Retina (tissue), 1 donor: ENCODE measurements around the gene ACSL6.

Experiments used
- DNase-seq: peaks from one replicate; pipeline ENCODE4 v3.0.0-alpha.2; 2016

Gene ACSL6

DNA sequence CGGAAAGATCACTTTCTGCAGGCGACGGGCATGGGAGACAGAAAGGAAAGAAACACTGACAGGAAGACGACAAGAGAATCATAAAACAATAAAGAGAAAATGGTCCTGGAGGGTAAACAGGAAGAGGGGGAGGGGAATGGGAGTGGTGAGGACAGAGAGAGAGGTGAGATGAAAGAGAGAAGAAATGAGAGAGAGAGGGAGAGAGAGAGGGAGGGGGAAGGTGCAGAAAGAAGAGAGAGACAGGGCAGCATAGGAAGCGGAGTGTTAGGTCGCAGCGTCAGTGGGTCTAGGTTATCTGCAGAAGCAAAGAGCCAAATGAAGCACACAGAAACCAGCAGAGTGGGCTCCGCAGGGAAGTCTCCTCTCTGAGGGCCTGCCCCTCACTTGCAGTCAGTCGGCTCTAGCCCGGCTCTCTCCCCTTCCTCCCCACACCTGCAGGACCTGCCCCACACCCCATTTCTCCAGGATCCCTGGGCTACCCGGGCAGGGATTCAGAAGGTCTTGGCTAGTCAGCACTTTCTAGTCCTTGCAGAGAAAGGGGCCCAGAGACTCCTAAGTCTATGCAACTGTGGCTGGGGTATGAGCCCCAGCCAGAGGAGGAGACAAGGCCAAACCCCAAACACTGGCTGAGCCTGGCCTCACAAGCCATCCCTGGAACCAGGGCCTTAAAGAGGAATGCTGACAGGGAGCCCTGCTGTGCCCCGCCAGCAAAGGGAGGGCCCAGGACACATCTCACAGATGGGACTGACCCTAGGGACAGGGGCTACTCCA, 36.3 kb downstream of the ACSL6 start:
- no peak for DNase-seq

GRCh38 chr5:131974622-131974955, 36.9 kb downstream of the ACSL6 start:
- DNase-seq, result no peak

- no peak for DNase-seq
Measured at GRCh38 chr5:131974016-131974415, 37.4 kb downstream of the ACSL6 start.

GRCh38 chr5:131973089-131973712, 38.3 kb downstream of the ACSL6 start:
- no peak for DNase-seq

GRCh38 chr5:131968396-131968954, 43.0 kb downstream of the ACSL6 start:
- DNase-seq, result no peak

DNA sequence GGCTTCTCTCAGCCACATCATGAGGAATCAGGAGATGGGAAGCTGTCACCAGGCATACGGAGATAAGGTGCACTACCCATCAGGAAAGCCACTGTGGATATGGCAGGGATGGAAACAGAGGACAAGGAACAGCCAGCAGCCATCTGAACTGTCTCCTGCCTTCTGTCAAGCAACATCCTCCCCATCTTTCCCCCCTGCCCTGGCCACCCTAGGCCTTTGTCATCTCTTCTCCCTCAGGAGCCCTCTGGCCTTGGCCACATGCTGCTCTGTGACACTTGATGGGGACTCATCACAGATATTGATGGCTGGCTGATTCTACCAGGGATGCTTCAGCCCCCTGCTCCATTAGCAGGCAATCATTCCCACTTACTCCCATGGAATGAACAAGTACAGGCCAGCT, 44.9 kb downstream of the ACSL6 start:
- DNase-seq, result no peak

DNA sequence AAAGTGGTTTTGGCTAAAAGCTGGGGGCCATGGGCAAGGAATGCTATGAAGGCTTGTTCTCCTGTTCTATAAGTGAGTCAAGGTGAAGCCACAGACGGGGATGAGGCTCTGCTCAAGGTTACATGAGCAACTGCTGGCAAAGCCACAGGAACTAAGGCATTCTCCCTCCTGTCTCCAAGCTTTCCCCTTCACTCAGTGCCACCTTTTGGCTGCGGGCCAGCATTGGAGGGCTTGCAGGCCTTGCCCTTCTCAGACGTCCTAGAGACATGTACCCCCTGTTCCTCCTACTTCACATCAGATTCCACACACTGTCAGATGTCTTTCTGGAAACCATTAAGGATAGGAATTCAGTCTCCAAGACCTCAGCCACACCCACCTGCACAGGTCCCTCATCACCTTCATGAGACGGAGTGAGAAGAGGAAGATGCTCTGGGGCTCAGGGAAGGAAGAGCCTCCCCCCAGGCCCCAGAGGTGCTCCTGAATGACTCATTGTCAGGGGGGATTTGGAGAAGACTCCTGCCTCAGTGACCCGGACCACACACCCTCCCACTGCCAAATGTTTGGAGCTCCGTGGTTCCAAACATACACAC, 45.5 kb downstream of the ACSL6 start:
- no peak for DNase-seq

GRCh38 chr5:131959906-131960305, 51.6 kb downstream of the ACSL6 start:
- no peak for DNase-seq

GRCh38 chr5:131959136-131959535, 52.3 kb downstream of the ACSL6 start:
- DNase-seq, result peak; percentile 34

DNA sequence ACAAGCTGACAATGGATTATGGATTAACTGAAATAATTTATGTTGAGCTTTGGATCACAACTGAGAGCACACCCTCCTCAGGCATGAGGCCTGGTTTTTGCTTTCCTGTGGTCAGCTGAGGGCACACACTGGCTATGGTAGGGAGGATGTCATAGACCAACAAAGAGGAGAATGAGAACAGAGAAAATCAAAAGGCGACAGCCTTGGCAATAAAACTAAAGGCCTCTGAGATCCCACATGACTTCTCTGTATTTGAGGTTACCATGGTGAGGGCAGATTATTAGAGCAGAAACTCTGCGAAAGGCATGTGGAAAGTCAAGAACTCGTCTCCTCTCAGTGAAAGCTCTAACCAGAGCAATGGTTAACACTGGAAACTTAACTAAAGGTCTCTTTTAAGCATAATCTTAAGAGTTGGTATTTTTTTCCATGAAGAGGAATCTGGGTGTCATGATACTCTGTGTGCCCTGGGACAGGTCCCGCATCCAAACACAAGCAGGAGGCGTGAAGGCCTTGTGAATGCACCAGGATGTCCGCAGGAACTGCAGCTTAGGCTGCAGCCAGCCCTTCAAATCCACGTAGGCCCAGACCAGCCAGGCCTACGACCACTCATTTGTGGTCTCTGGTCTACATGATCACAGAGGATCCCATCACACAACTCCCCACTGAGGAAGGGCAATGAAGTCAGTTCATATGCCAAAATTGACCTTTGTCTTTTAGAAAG, 53.6 kb downstream of the ACSL6 start:
- peak; percentile 83 for DNase-seq

GRCh38 chr5:131953969-131954368, 57.5 kb downstream of the ACSL6 start:
- DNase-seq, result no peak

- DNase-seq, result no peak
Measured at GRCh38 chr5:131952301-131952857, 59.1 kb downstream of the ACSL6 start.

DNA sequence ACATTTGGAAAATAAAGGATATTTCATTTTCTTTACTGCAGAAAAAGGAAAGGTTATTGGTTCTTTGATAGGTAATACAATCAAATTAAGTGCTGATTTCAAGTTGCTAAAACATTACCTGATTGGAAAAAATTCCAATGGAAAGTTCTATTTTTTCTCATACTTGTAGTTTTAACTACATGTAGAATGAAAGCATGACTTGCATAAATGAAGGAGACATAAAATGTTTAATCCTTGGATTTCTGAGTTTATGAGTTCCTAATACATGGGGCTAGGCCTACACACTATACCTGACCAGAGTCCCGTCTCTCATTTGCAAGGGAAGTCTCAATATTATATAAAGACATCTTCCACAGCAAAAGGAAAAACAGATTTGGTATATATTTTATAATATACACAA, 60.8 kb downstream of the ACSL6 start:
- no peak for DNase-seq

DNA sequence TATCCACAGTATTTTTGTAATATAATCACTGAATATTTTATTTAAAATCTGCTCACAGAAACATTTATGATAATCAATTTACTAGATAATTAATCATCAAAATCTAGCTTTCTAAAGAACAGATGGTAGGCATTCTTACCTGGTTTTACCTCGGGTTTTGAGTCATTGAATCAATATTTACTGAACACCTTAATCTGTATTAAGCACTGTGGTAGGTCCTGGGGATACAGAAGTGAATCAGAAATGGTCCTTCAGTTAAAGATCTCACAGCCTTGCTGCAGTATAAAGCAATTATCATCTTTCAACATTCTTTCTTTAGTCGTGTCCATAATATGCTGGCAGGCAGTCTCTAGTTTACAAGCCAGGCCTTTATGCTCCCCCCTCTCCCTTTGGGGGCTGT, 64.0 kb downstream of the ACSL6 start:
- DNase-seq, result no peak

- no peak for DNase-seq
Measured at GRCh38 chr5:131945551-131946168, 65.8 kb downstream of the ACSL6 start, which contains the start of gene MEIKIN. Gene MEIKIN, minus strand, starts transcription at chr5:131945663. Its CDS starts 158 bp downstream, at chr5:131945505.

DNA sequence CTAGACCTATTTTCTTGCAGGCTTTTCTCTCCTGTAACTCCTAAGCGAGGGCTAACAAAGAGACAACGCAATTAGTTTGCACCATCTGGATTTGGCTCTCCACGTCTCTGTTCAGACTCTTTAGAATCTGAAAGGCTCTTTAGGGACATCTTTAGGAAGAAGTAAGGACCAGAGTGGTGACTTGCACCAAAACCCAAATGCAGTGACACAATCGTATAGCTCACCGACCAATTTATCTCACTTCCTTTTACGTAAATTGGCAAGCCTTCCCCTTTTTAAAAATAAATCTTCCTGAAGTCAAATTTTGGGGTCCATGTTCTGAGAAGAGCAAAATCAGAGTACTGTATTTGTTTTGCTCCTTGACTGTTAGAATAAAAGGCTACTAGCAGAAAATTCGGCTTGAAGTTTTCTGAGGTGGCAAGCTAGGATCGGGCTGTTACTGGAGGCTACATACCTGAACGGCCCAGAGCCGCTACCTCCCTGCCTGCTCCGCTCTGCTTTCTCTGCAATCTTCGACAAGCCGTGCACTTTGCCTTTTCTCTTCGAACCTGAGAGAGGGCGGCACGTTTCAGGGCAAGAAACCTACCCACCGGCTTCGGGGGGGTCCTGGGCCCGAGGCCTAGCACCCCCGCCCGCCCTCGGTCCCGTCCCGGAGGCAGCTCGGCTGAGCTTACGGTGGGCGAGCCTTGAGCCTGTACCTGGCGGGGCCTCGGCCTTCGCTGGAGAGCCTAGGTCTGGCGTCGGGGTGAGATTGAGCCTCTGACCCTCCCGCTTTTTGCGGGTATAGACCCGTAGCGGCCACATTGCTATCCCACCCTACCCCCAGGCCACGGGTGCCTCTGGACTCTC, 66.5 kb downstream of the ACSL6 start:
- no peak for DNase-seq

DNA sequence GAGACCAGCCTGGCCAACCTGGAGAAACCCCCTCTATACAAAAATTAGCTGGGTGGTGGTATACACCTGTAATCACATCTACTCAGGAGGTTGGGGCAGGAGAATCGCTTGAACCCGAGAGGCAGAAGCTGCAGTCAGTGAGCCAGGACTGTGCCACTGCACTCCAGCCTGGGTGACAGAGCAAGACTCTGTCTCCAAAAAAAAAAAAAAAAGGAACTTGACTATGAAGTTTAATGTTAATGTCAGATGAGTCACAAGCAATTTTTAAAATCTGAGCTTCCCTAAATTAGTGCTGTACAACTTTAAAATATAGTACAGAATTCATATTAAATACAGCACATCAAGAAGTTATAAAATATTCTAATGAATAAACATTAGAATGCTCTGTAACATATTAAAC, 67.5 kb downstream of the ACSL6 start:
- DNase-seq, result no peak

DNA sequence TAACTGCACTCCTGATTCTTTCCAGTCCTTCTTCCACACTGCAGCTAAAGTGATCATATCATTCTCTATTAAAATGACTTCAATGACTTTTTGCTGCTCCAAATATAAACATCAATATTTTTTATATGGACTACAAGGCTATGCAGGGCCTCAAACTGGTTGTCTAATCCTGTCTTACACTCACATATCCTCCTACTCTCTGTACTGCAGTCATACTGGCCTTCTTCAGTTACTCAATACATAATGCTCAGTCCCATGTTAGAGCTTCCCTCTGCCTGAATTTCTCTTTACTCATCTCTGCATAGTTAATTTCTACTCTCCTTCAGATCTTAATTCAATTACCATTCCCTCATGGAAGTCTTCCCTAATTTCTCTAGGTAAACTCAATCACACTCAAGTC, 69.4 kb downstream of the ACSL6 start:
- DNase-seq, result no peak

GRCh38 chr5:131939690-131940345, 71.6 kb downstream of the ACSL6 start:
- no peak for DNase-seq

- no peak for DNase-seq
Measured at GRCh38 chr5:131932235-131932634, 79.2 kb downstream of the ACSL6 start.

DNA sequence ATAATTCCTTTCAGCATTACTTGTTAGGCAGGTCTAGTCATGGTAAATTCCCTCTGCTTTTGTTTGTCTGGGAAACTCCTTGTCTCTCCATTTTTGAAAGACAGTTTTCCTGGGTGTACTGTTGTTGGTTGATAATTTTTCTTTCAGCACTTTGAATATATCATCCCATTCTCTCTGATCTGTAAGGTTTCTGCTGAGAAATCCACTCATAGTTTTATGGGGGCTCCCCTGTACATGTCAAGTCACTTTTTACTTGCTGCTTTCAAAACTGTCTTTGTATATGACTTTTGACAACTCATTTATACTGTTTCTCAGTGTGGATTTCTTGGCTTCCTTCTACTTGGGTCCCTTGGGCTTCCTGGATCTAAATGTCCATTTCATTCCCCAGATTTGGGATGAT, 82.5 kb downstream of the ACSL6 start:
- DNase-seq, result no peak
